SK-N-SH (cell line): Measurements from ENCODE around the gene SFT2D1. TPM values are rescaled to one million over a fixed set of nuclear protein-coding genes. Genes with fewer than 3 reads are reported as not detected.
A peak's percentile ranks its signal among the peaks of the same experiment; 100 is the strongest.
"Not testable (repeated sequence)": the region's sequence is repeated elsewhere in the genome, so short reads cannot be mapped to it uniquely, and the experiment has no call there.

Experiments
- CTCF ChIA-PET: fragments of 300-600, 350-600 bp; formaldehyde crosslinking; extraction: SDS; loops from one replicate; lab custom pipeline; 2021; lab: Yijun Ruan, JAX
- POLR2A ChIA-PET: fragments of 350-600 bp; sonication (Branson Sonifier 250); formaldehyde crosslinking; extraction: SDS; loops from one replicate; lab custom pipeline; 2020; ENCODE audit warnings: antibody characterized with exemption, inconsistent platforms; lab: Yijun Ruan, JAX
- DNase-seq: peaks from one replicate; pipeline ENCODE4 v3.0.0; 2012
- H2AFZ ChIP-seq: fragments of 200-600 bp; sonication (generic); 2 replicates; pipeline ENCODE4 v1.8.1; 2016; ENCODE audit warnings: antibody characterized with exemption, mild to moderate bottlenecking, low read depth
- H3F3A ChIP-seq: fragments of 200-600 bp; sonication (generic); replicated peaks from 2 replicates; pipeline ENCODE3; 2016; ENCODE audit warnings: antibody characterized with exemption, mild to moderate bottlenecking; ENCODE audit not compliant: insufficient read depth
- H3K27ac ChIP-seq, 2 experiments: fragments of 200-500 bp in 1 of 2; fragments of 200-600 bp in 1 of 2; sonication (Bioruptor generic) in 1 of 2; sonication (generic), shearing (Covaris generic) in 1 of 2; 2 replicates each; pipeline versions ENCODE4 v1.5.1 to v1.6.1; 2014 to 2016; ENCODE audit warnings: low read depth in 2 of 2, inconsistent platforms in 1 of 2, low read length in 1 of 2, mild to moderate bottlenecking in 1 of 2, mixed read lengths in 1 of 2
- H3K27me3 ChIP-seq: fragments of 200-600 bp; sonication (generic), shearing (Covaris generic); 2 replicates; pipeline ENCODE4 v1.6.1; 2016; ENCODE audit warnings: mixed run types; ENCODE audit not compliant: insufficient read depth
- H3K36me3 ChIP-seq, 2 experiments: fragments of 200-500 bp in 1 of 2; fragments of 200-600 bp in 1 of 2; sonication (Bioruptor generic) in 1 of 2; sonication (generic) in 1 of 2; replicated peaks in 1 of 2; 2 replicates each; pipeline versions ENCODE3 to v1.5.1; 2014 to 2016; ENCODE audit warnings: low read length in 1 of 2, mild to moderate bottlenecking in 1 of 2; ENCODE audit not compliant: insufficient read depth in 2 of 2, control insufficient read depth in 1 of 2
- H3K4me1 ChIP-seq, 2 experiments: fragments of 200-500 bp in 1 of 2; fragments of 200-600 bp in 1 of 2; sonication (Bioruptor generic) in 1 of 2; sonication (generic), shearing (Covaris generic) in 1 of 2; 2 replicates each; pipeline versions ENCODE4 v1.5.1 to v1.6.1; 2014 to 2016; ENCODE audit warnings: low read depth in 1 of 2, low read length in 1 of 2, mixed run types in 1 of 2; ENCODE audit not compliant: insufficient read depth in 2 of 2, control insufficient read depth in 1 of 2
- H3K4me2 ChIP-seq: fragments of 200-600 bp; sonication (generic), shearing (Covaris generic); 2 replicates; pipeline ENCODE4 v1.6.1; 2017; ENCODE audit warnings: mixed run types
- H3K4me3 ChIP-seq, 2 experiments: fragments of 200-500 bp in 1 of 2; fragments of 200-600 bp in 1 of 2; sonication (Bioruptor generic) in 1 of 2; sonication (generic), shearing (Covaris generic) in 1 of 2; 2 replicates each; pipeline versions ENCODE4 v1.5.1 to v1.8.1; 2014 to 2016; ENCODE audit warnings: low read depth in 2 of 2, inconsistent platforms in 1 of 2, low read length in 1 of 2, mild to moderate bottlenecking in 1 of 2, mixed read lengths in 1 of 2, moderate library complexity in 1 of 2
- H3K79me2 ChIP-seq: fragments of 200-600 bp; sonication (generic); 2 replicates; pipeline ENCODE4 v1.8.1; 2017; ENCODE audit warnings: mild to moderate bottlenecking; ENCODE audit not compliant: insufficient read depth
- H3K9ac ChIP-seq: fragments of 200-600 bp; sonication (generic); 2 replicates; pipeline ENCODE4 v1.6.1; 2017; ENCODE audit warnings: mixed run types
- H3K9me2 ChIP-seq: fragments of 200-600 bp; sonication (generic); 2 replicates; pipeline ENCODE4 v1.6.1; 2017; ENCODE audit warnings: mixed run types
- H3K9me3 ChIP-seq: fragments of 200-600 bp; sonication (generic); 2 replicates; pipeline ENCODE4 v1.6.1; 2017; ENCODE audit warnings: mixed run types, mild to moderate bottlenecking, moderate library complexity
- H4K20me1 ChIP-seq: fragments of 200-600 bp; sonication (generic); 2 replicates; pipeline ENCODE4 v1.6.1; 2017; ENCODE audit warnings: mild to moderate bottlenecking, mixed run types; ENCODE audit not compliant: insufficient read depth
- EZH2phosphoT487 ChIP-seq: fragments of 200-600 bp; sonication (generic); IDR thresholded peaks from 2 replicates; pipeline ENCODE4 v1.6.1; 2017; ENCODE audit warnings: low read depth, mixed run types, mild to moderate bottlenecking, antibody characterized with exemption, moderate library complexity, borderline replicate concordance
- FOSL2 ChIP-seq: IDR thresholded peaks from 2 replicates; pipeline ENCODE4 v1.4.0; 2012; ENCODE audit warnings: low read depth, mild to moderate bottlenecking, moderate library complexity, borderline replicate concordance
- FOXJ3 ChIP-seq: sonication (generic); formaldehyde crosslinking; IDR thresholded peaks from 2 replicates; pipeline ENCODE4 v1.5.1; 2020; ENCODE audit warnings: mild to moderate bottlenecking, missing genetic modification reagents
- GABPA ChIP-seq: IDR thresholded peaks from 2 replicates; pipeline ENCODE4 v1.4.0; 2012; ENCODE audit warnings: low read depth, mild to moderate bottlenecking
- JUND ChIP-seq: IDR thresholded peaks from 2 replicates; pipeline ENCODE4 v1.4.0; 2012
- MEF2A ChIP-seq: IDR thresholded peaks from 2 replicates; pipeline ENCODE4 v1.4.0; 2012; ENCODE audit warnings: low read depth, borderline replicate concordance
- MXI1 ChIP-seq: IDR thresholded peaks from 2 replicates; pipeline ENCODE4 v1.6.1; 2012; ENCODE audit warnings: mild to moderate bottlenecking, low read depth, low read length, improper control_type of control experiment
- REST ChIP-seq: IDR thresholded peaks from 2 replicates; pipeline ENCODE4 v1.6.1; 2012; ENCODE audit warnings: mild to moderate bottlenecking, low read depth, low read length, moderate library complexity
- TAF1 ChIP-seq: IDR thresholded peaks from 2 replicates; pipeline ENCODE4 v1.6.1; 2012; ENCODE audit warnings: low read depth, mild to moderate bottlenecking, low read length, moderate library complexity, borderline replicate concordance
- TEAD4 ChIP-seq: IDR thresholded peaks from 2 replicates; pipeline ENCODE4 v1.4.0; 2012; ENCODE audit warnings: mild to moderate bottlenecking, borderline replicate concordance; ENCODE audit not compliant: insufficient read depth
- WGBS: methylation state at CpG from one replicate; pipeline ENCODE4 v1.1.6; 2017; ENCODE audit warnings: low lambda C conversion rate; 5-methylcytosine and 5-hydroxymethylcytosine counted together
- polyA plus RNA-seq, 3 experiments: library from polyadenylated mRNA; depleted of rRNA; stranded (reverse); fragments of >200 nt; gene quantifications; 2 replicates each; pipeline ENCODE4 v1.2.3, GENCODE V29; 2012
- TF ChIP-seq, protein P1 (sequence below): IDR thresholded peaks from 2 replicates; pipeline ENCODE4; 2012
- TF ChIP-seq, protein P2 (sequence below): IDR thresholded peaks from 2 replicates; pipeline ENCODE4 v1.4.0; 2012; ENCODE audit warnings: low read depth, borderline replicate concordance

The SFT2D1 gene
- polyA plus RNA-seq, 1 of the 3 experiments (the other 2 are of a cell fraction) = 131 TPM

DNA sequence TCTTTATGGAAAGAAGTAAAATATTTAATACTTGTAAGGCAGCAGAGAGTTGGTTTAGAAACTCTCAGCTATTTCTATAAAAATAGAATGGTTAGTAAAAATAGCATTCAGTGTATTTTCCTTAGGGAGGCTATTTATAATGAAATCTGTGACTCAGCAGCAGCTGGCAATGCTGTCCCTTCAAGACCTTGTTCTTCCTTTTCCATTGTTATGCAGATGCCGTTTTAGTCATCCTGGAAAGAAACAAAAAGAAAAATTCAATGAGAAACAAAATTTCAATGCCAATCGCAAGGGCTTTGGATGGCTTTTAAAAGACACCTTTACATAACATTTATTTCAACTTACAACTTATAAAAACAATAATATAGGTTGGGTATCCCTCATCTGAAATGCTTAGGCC, 22.9 kb upstream of the SFT2D1 start:
- H3F3A ChIP-seq = peaks cover 4% of the 10 kb centered on the region
- H3K79me2 ChIP-seq = no peaks in the 10 kb centered on the region
- no peaks in the 10 kb centered on the region; the same call in 1 of the 2 replicates for H3K9me3 ChIP-seq
- H3K4me3 ChIP-seq = no peak overlapping the region
- DNase-seq = no peak
- peak; percentile 46; the same call in 1 of the 2 replicates for TF ChIP-seq MEF2A
- no peak for TF ChIP-seq GABPA
- TF ChIP-seq, protein P1, sequence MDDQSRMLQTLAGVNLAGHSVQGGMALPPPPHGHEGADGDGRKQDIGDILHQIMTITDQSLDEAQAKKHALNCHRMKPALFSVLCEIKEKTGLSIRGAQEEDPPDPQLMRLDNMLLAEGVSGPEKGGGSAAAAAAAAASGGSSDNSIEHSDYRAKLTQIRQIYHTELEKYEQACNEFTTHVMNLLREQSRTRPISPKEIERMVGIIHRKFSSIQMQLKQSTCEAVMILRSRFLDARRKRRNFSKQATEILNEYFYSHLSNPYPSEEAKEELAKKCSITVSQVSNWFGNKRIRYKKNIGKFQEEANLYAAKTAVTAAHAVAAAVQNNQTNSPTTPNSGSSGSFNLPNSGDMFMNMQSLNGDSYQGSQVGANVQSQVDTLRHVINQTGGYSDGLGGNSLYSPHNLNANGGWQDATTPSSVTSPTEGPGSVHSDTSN = no peak
- TF ChIP-seq JUND = peak; percentile 15; the same call in 1 of the 2 replicates
- TF ChIP-seq, all 33 proteins: peak for 2
- POLR2A ChIA-PET = no interaction called here
- H3K9ac ChIP-seq = no peak overlapping the region
- no peaks in the 10 kb centered on the region for H3K27me3 ChIP-seq
- no peaks in the 10 kb centered on the region for H3K9me2 ChIP-seq
- no peak overlapping the region; the same call in 1 of the 2 replicates for H3K4me2 ChIP-seq
- H3K4me1 ChIP-seq = peaks cover 2 to 14% of the 10 kb centered on the region in 2 experiments; a peak in 2 of 4 replicates
- CTCF ChIA-PET = interaction anchor here (2.5 kb wide), 1 partner anchor 16 kb away, joined by 12 read pairs; no protein-coding TSS in a partner anchor
- H3K27ac ChIP-seq = peak overlapping the region in 1 of 2 experiments; percentile 44; a peak in 2 of 4 replicates
- H2AFZ ChIP-seq = no peak overlapping the region
- WGBS = 78% methylated on average over 2 of the region's 2 CpGs
- H4K20me1 ChIP-seq = no peaks in the 10 kb centered on the region
- peaks cover 7 to 11% of the 10 kb centered on the region in 2 experiments for H3K36me3 ChIP-seq

DNA sequence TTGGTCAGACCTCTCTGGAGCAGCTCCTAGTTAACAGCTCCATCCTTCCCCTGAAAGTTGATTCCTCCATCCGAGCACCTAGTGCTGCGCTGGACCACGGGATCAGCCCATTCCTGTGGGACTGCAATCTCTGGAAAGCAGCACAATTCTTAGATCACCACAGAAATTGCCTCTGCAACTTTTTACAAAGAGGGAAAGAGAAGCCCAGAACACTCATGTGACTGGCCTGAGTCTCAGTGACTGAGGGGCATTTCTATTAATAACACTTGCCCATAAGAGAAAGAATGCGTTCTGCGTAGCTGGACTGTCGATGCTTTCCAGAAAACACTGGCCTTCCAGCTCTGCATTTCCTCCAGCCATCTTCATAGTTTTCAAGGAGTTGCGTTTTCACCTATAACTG, 22.1 kb upstream of the SFT2D1 start:
- H3K36me3 ChIP-seq = peaks cover 7 to 11% of the 10 kb centered on the region in 2 experiments
- H3K4me1 ChIP-seq = peaks cover 2 to 14% of the 10 kb centered on the region in 2 experiments; a peak in 2 of 4 replicates
- peaks cover 4% of the 10 kb centered on the region for H3F3A ChIP-seq
- 73% methylated on average over 7 of the region's 7 CpGs for WGBS
- no peak overlapping the region for H2AFZ ChIP-seq
- H3K79me2 ChIP-seq = no peaks in the 10 kb centered on the region
- peak overlapping the region in 1 of 2 experiments; percentile 44; a peak in 1 of 4 replicates for H3K27ac ChIP-seq
- no peaks in the 10 kb centered on the region for H4K20me1 ChIP-seq
- H3K27me3 ChIP-seq = no peaks in the 10 kb centered on the region
- POLR2A ChIA-PET = no interaction called here
- TF ChIP-seq TEAD4 (no peak), JUND (no peak), FOXJ3 (no peak), REST (no peak), MXI1 (no peak), EZH2phosphoT487 (no peak), FOSL2 (no peak), TAF1 (no peak)
- TF ChIP-seq, protein P2, sequence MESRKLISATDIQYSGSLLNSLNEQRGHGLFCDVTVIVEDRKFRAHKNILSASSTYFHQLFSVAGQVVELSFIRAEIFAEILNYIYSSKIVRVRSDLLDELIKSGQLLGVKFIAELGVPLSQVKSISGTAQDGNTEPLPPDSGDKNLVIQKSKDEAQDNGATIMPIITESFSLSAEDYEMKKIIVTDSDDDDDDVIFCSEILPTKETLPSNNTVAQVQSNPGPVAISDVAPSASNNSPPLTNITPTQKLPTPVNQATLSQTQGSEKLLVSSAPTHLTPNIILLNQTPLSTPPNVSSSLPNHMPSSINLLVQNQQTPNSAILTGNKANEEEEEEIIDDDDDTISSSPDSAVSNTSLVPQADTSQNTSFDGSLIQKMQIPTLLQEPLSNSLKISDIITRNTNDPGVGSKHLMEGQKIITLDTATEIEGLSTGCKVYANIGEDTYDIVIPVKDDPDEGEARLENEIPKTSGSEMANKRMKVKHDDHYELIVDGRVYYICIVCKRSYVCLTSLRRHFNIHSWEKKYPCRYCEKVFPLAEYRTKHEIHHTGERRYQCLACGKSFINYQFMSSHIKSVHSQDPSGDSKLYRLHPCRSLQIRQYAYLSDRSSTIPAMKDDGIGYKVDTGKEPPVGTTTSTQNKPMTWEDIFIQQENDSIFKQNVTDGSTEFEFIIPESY = no peak
- no peak overlapping the region for H3K9ac ChIP-seq
- CTCF ChIA-PET = interaction anchor here (2.5 kb wide), 1 partner anchor 17 kb away, joined by 12 read pairs; no protein-coding TSS in a partner anchor
- H3K4me3 ChIP-seq = no peak overlapping the region
- no peaks in the 10 kb centered on the region for H3K9me2 ChIP-seq
- H3K4me2 ChIP-seq = no peak overlapping the region; the same call in 1 of the 2 replicates
- H3K9me3 ChIP-seq = no peaks in the 10 kb centered on the region; the same call in 1 of the 2 replicates
- no peak for DNase-seq

GRCh38 chr6:166362427-166362826, 20.1 kb upstream of the SFT2D1 start:
- H3F3A ChIP-seq, H2AFZ ChIP-seq, H3K4me3 ChIP-seq, DNase-seq, H3K9me3 ChIP-seq, H4K20me1 ChIP-seq, H3K27ac ChIP-seq, H3K27me3 ChIP-seq, H3K9me2 ChIP-seq, POLR2A ChIA-PET, H3K4me2 ChIP-seq, H3K79me2 ChIP-seq, H3K9ac ChIP-seq: not testable (repeated sequence)
- Histone ChIP-seq H3K36me3 (peaks cover 3 to 11% of the 10 kb centered on the region in 2 experiments), H3K4me1 (peaks cover 2 to 14% of the 10 kb centered on the region in 2 experiments; a peak in 2 of 4 replicates)
- WGBS = 83% methylated on average over 4 of the region's 4 CpGs
- CTCF ChIA-PET = interaction anchor here (1.0 kb wide), 1 partner anchor 50 kb away, joined by 3 read pairs; no protein-coding TSS in a partner anchor
